Type B pancreatic cell (in vitro differentiated cells): Measurements from ENCODE around the gene METTL25B. TPM values are rescaled to one million over a fixed set of nuclear protein-coding genes. Genes with fewer than 3 reads are reported as not detected.

Experiments
- DNase-seq: peaks from one replicate; pipeline ENCODE4 v3.0.0; 2021; ENCODE audit warnings: mixed read lengths; ENCODE audit not compliant: unreplicated experiment; ENCODE audit errors: extremely low spot score
- H3K27ac Mint-ChIP-seq: 2 replicates; pipeline ENCODE4 v1.8.0; 2021; ENCODE audit warnings: mild to moderate bottlenecking, mixed read lengths
- H3K27me3 Mint-ChIP-seq: 2 replicates; pipeline ENCODE4 v1.8.0; 2021; ENCODE audit warnings: mixed read lengths
- H3K36me3 Mint-ChIP-seq: 2 replicates; pipeline ENCODE4 v1.8.0; 2021; ENCODE audit warnings: mixed read lengths
- H3K4me1 Mint-ChIP-seq: one replicate; pipeline ENCODE4 v1.8.0; 2021; ENCODE audit warnings: mixed read lengths; ENCODE audit not compliant: unreplicated experiment
- H3K4me3 Mint-ChIP-seq: 2 replicates; pipeline ENCODE4 v1.8.0; 2021; ENCODE audit warnings: mild to moderate bottlenecking, mixed read lengths
- H3K9me3 Mint-ChIP-seq: 2 replicates; pipeline ENCODE4 v1.8.0; 2021; ENCODE audit warnings: mixed read lengths
- total RNA-seq: library from RNA; stranded (reverse); gene quantifications from 2 replicates; pipeline ENCODE4 v1.2.1, GENCODE V29; 2021; ENCODE audit warnings: low replicate concordance
- TF ChIP-seq, protein P1 (sequence below): fragments of 200-600 bp; sonication (generic); conservative IDR thresholded peaks from 2 replicates; pipeline ENCODE4 v1.5.0; 2021; ENCODE audit warnings: antibody characterized with exemption, mild to moderate bottlenecking

METTL25B gene
- total RNA-seq, 1 donor from 2014 or later = 35.2 TPM

DNA sequence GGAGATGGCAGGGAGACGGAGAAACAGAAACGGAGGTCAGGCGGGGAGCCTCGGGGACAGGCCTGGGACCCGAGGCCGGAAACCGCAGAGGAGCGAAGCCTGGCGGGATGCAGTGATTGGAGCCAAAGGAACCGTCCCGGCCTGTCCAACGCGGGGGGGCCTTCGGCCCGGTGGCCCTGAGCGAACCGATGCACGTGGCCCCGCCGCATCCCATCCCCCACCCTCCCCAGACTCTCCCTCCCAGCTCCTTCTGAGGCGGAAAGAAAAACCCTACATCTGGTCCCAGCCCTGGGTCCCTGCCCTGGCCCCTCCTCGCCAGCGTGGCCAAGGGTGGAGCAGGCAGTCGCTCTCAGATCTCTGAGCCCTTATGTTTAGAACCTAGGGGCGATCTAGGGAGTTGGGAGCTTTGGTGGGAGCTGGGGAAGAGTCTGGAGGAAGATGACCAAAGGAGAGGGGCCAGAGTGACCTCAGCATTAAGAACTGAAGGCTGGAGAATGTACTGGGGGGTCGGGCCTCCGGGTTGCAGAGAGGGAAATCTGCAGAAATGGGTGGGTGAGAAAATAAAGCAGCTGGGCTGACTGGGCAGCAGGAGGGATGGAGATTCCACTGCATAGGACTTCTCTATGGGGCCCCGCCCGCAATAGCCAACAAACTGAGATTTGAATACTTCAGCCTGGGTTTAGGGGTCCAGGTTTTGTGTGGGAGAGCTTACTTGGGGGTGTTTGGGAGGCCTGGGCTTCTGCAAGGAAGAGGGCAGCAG, 21.4 kb upstream of the METTL25B start:
- Mint-ChIP-seq H3K4me1 (peaks cover 58% of the 10 kb centered on the region), H3K9me3 (no peaks in the 10 kb centered on the region), H3K27me3 (peaks cover 7% of the 10 kb centered on the region), H3K27ac (peak overlapping the region; percentile 73), H3K4me3 (peak overlapping the region; percentile 93), H3K36me3 (no peaks in the 10 kb centered on the region)
- TF ChIP-seq, protein P1, sequence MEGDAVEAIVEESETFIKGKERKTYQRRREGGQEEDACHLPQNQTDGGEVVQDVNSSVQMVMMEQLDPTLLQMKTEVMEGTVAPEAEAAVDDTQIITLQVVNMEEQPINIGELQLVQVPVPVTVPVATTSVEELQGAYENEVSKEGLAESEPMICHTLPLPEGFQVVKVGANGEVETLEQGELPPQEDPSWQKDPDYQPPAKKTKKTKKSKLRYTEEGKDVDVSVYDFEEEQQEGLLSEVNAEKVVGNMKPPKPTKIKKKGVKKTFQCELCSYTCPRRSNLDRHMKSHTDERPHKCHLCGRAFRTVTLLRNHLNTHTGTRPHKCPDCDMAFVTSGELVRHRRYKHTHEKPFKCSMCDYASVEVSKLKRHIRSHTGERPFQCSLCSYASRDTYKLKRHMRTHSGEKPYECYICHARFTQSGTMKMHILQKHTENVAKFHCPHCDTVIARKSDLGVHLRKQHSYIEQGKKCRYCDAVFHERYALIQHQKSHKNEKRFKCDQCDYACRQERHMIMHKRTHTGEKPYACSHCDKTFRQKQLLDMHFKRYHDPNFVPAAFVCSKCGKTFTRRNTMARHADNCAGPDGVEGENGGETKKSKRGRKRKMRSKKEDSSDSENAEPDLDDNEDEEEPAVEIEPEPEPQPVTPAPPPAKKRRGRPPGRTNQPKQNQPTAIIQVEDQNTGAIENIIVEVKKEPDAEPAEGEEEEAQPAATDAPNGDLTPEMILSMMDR = no peak
- no peak for DNase-seq

DNA sequence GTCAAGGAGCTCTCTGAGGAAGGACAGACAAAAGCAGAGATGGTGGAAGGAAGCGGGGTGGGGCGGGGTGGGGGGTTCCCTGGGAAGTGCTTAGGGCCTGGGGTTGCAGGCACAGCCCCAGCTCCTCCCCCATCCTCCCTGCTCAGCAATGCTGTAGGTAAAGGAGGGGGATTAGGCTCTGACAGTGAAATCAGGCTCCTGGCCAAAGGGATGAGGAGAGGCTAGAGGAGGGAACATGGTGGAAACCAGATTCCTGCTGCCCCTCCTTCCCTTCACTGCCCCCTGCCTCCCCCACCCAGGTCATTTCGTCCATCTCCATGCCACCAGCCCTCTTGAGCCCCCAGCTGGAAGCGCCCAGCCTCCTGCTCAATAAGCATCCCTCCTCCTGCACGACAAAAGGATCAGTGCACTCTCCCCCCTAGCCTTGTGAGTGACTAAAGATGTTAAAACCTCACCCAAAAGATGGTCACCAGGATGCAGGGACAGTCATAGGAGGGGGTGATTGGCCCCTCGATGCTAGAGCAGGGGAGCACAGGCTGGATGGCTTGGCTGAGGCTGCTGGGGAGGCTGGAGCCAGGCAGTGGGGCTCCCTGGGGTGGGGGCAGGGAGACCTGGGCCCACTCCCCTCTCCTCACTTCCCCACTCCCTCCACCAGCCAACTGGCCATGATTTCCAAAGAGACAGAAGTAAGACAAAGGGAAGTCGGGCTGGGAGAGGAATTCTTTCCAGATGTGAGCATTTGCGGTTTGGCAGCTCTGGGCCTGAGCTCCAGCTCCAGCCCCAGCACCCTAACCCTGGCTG, 20.7 kb upstream of the METTL25B start:
- peak overlapping the region; percentile 73 for H3K27ac Mint-ChIP-seq
- H3K27me3 Mint-ChIP-seq = peaks cover 7% of the 10 kb centered on the region
- H3K9me3 Mint-ChIP-seq = no peaks in the 10 kb centered on the region
- TF ChIP-seq, protein P1 = no peak
- peak overlapping the region; percentile 93 for H3K4me3 Mint-ChIP-seq
- H3K36me3 Mint-ChIP-seq = no peaks in the 10 kb centered on the region
- peaks cover 66% of the 10 kb centered on the region for H3K4me1 Mint-ChIP-seq
- DNase-seq = no peak

DNA sequence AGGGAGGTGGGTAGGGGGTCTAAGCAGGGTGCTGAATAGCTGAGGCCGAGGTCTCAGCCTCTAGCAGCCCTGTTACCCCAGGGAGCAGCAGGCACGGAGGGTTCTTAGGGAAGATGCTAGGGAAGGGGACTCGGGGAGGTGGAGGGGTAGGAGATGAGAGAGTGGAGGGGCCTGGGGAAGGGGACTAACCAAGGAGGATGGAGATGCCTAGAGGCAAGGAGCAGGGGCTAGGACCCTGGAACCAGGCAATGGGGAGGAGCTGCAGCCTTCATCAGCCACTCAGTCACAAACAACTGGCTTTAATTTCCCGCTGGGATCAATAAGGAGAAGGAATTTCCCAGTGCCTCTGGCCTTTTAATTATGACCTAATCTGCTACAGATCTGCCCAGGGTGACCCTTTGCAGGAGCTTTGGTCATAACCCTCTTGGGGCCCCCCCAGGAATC, 20.0 kb upstream of the METTL25B start:
- H3K36me3 Mint-ChIP-seq = no peaks in the 10 kb centered on the region
- H3K4me3 Mint-ChIP-seq = peak overlapping the region; percentile 93
- H3K4me1 Mint-ChIP-seq = peaks cover 65% of the 10 kb centered on the region
- H3K9me3 Mint-ChIP-seq = no peaks in the 10 kb centered on the region
- TF ChIP-seq, protein P1 = no peak
- H3K27me3 Mint-ChIP-seq = peaks cover 7% of the 10 kb centered on the region
- no peak for DNase-seq
- H3K27ac Mint-ChIP-seq = peak overlapping the region; percentile 73

DNA sequence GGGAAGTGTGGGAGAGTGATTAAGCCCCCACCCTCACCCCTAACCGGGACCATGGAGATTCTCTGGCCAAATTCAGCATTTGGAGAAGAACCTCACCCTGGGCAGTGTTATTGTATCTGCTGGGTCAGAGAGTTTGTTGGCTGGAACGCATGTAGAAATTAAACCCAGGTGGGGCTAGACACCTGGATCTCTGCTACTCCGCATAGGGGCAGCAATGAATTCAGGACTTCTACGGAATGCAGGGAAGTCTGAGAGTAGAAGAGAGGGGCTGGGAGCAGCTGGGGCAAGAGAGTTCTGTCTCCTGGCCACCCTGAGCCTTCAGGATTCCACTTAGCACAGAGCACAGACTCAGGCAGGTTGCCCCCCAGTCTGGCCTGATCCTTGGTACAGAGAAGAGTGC, 19.2 kb upstream of the METTL25B start:
- TF ChIP-seq, protein P1 = no peak
- Mint-ChIP-seq H3K4me1 (peaks cover 57% of the 10 kb centered on the region), H3K27me3 (peaks cover 6% of the 10 kb centered on the region), H3K4me3 (peak overlapping the region; percentile 93), H3K36me3 (no peaks in the 10 kb centered on the region), H3K9me3 (no peaks in the 10 kb centered on the region), H3K27ac (peak overlapping the region; percentile 73)
- DNase-seq = no peak

DNA sequence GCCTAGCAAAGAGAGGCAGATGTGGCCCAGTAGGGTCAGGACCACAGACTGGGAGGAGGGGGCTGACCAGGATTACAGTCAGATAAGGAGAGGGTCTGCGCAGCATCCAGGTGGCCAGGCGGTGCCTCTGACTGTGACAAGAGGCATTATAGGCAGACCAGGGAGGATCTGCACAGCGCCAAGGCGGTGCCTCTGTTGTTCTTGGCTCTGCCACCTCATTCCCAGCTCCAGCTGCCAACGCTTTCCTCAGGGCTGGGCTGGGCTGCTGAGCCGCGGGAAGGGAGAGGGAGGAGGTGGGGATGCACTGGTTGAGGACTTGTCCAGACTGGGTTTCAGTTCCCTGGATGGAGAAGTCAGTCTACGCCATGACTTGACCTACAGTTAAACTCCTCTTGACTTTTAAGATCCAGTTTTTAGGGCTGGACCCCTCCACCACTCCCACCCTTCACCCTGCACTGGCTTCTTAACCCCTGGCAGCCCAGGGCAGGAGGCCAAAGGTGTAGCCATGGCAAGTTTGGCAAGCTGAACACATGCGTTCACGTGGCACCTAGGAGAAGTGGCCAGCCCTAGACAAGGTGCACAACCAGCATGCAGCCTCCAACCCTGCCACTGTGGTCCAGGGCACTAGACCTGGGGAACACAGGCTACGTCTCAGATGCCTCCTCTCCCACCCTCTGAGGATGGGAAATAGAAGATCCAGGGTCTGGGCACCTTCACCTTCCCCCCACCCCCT, 18.3 kb upstream of the METTL25B start:
- peak overlapping the region; percentile 3 for H3K27ac Mint-ChIP-seq
- no peaks in the 10 kb centered on the region for H3K27me3 Mint-ChIP-seq
- no peaks in the 10 kb centered on the region for H3K9me3 Mint-ChIP-seq
- H3K4me3 Mint-ChIP-seq = peak overlapping the region; percentile 93
- peaks cover 3% of the 10 kb centered on the region for H3K36me3 Mint-ChIP-seq
- TF ChIP-seq, protein P1 = no peak
- DNase-seq = no peak
- peaks cover 57% of the 10 kb centered on the region for H3K4me1 Mint-ChIP-seq
